Vagina (tissue), 2 donors: ENCODE measurements around the gene PDE10A. TPM values are rescaled to one million over a fixed set of nuclear protein-coding genes. Genes with fewer than 3 reads are reported as not detected.

ENCODE experiments used
- DNase-seq, 2 donors: peaks; one replicate each; pipeline ENCODE4 v3.0.0-alpha.2; 2017; ENCODE audit errors: extremely low spot score in 2 of 2
- H3K27ac ChIP-seq: fragments of 200-600 bp; sonication (generic); one replicate; pipeline ENCODE4 v1.5.1; 2019
- H3K27me3 ChIP-seq: fragments of 200-600 bp; sonication (generic); one replicate; pipeline ENCODE4 v1.5.1; 2019
- H3K36me3 ChIP-seq, 2 donors: fragments of 200-600 bp; sonication (generic); one replicate each; pipeline ENCODE4 v1.5.1; 2017 to 2019
- H3K4me1 ChIP-seq: fragments of 200-600 bp; sonication (generic); one replicate; pipeline ENCODE4 v1.5.1; 2019
- H3K4me3 ChIP-seq, 2 donors: fragments of 200-600 bp; sonication (generic); 1 replicate in 1 of 2; 2 replicates in 1 of 2; pipeline ENCODE4 v1.5.1; 2016 to 2019
- H3K9me3 ChIP-seq: fragments of 200-600 bp; sonication (generic); one replicate; pipeline ENCODE4 v1.5.1; 2019
- POLR2A ChIP-seq, 2 donors: fragments of 450-650 bp; IDR thresholded peaks; one replicate each; pipeline ENCODE4 v1.6.1; 2017; ENCODE audit warnings: antibody characterized with exemption in 2 of 2, mild to moderate bottlenecking in 2 of 2, moderate library complexity in 2 of 2
- POLR2AphosphoS5 ChIP-seq, 2 donors: sonication (generic); formaldehyde crosslinking; IDR thresholded peaks; one replicate each; pipeline ENCODE4 v1.9.0; 2017; ENCODE audit warnings: antibody characterized with exemption in 2 of 2, mild to moderate bottlenecking in 2 of 2, low read depth in 1 of 2; ENCODE audit not compliant: insufficient read depth in 1 of 2
- intact Hi-C: fragments of 100-400 bp; cut with DNase I; formaldehyde crosslinking; loops from one replicate; pipeline ENCODE4 v1.15.1; 2023
- total RNA-seq: library from RNA; depleted of rRNA; stranded (reverse); fragments of >200 nt; gene quantifications from one replicate; pipeline ENCODE4 v1.2.3, GENCODE V29; 2016
- TF ChIP-seq, protein P1 (sequence below), 3 experiments: fragments of 450-650 bp in 2 of 3; fragments of 200-600 bp in 1 of 3; sonication (generic) in 1 of 3; IDR thresholded peaks; one replicate each; pipeline ENCODE4 v1.5.1; 2017 to 2019; ENCODE audit warnings: antibody characterized with exemption in 3 of 3, mild to moderate bottlenecking in 2 of 3, moderate library complexity in 2 of 3

Gene PDE10A
- total RNA-seq, 1 donor from 2014 or later, result 15.0 TPM

DNA sequence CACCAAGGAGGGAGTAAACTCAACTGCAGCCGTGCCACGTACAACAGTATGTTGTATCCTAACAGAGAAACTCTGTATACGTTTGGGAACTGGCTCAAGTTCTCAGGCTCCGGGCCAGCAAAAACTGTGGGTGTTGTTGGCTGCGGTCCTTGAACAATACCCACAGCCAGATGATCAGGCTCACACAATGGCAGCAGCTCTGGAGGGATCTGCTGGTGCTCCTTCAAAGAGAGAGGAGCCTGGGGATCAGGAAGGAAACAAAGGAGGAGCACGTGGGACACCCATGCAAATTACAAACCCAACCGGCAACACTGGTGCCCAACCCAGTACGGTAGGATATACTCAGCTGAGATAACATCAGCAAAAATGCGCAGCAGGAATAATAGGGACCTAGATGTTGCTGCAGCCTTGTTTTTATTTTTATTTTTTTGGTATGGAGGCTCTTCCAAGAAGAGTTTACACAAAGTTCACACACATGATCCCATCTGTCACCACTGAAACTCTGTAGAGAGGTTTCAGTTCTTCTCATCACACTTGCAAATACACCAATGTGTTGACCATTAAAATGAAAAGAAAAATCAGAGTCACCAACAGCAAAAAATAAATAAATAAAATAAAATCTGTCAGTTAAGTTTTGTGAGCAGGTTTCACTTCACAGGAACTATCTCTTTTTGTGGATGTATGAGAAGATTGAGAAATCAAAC lies 41.2 kb upstream of the PDE10A start:
- Histone ChIP-seq H3K36me3 (no peaks in the 10 kb centered on the region), H3K9me3 (no peaks in the 10 kb centered on the region), H3K4me3 (no peak overlapping the region), H3K27me3 (no peaks in the 10 kb centered on the region), H3K4me1 (peaks cover 8% of the 10 kb centered on the region), H3K27ac (no peak overlapping the region)
- intact Hi-C loops, result no loop called here
- TF ChIP-seq, protein P1, sequence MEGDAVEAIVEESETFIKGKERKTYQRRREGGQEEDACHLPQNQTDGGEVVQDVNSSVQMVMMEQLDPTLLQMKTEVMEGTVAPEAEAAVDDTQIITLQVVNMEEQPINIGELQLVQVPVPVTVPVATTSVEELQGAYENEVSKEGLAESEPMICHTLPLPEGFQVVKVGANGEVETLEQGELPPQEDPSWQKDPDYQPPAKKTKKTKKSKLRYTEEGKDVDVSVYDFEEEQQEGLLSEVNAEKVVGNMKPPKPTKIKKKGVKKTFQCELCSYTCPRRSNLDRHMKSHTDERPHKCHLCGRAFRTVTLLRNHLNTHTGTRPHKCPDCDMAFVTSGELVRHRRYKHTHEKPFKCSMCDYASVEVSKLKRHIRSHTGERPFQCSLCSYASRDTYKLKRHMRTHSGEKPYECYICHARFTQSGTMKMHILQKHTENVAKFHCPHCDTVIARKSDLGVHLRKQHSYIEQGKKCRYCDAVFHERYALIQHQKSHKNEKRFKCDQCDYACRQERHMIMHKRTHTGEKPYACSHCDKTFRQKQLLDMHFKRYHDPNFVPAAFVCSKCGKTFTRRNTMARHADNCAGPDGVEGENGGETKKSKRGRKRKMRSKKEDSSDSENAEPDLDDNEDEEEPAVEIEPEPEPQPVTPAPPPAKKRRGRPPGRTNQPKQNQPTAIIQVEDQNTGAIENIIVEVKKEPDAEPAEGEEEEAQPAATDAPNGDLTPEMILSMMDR (IDR thresholded peaks at IDR 0.05), result no peak
- TF ChIP-seq POLR2AphosphoS5 (IDR thresholded peaks at IDR 0.05; ENCODE audit: insufficient read depth in 1 of 2, low read depth in 1 of 2) (no peak), POLR2A (IDR thresholded peaks at IDR 0.05) (no peak)
- no peak for DNase-seq

DNA sequence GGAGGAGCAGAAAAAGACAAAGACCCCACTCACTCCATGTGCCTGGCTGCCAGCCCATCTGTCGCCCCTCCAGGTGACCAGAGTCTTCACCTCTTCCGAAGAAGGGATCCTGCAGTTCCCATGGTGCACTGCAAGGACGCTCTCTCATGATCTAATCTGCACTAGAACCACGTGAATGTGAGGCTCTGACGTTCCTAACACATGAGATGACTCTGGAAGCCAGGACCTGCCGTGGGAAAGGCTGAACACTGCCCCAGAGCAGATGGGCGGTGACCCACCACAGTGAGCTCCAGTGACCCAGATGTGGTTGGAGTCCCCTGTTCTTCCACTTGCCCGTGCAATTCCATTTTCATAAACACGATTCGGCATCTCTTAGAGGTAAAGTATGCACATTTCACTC lies 39.6 kb upstream of the PDE10A start:
- intact Hi-C loops, result no loop called here
- no peak overlapping the region for H3K4me3 ChIP-seq
- TF ChIP-seq POLR2AphosphoS5 (IDR thresholded peaks at IDR 0.05; ENCODE audit: insufficient read depth in 1 of 2, low read depth in 1 of 2), result no peak
- TF ChIP-seq, protein P1 (IDR thresholded peaks at IDR 0.05), result no peak
- no peak for TF ChIP-seq POLR2A (IDR thresholded peaks at IDR 0.05)
- peaks cover 8% of the 10 kb centered on the region for H3K4me1 ChIP-seq
- no peak overlapping the region for H3K27ac ChIP-seq
- no peaks in the 10 kb centered on the region for H3K9me3 ChIP-seq
- H3K27me3 ChIP-seq, result no peaks in the 10 kb centered on the region
- no peak for DNase-seq
- H3K36me3 ChIP-seq, result no peaks in the 10 kb centered on the region

DNA sequence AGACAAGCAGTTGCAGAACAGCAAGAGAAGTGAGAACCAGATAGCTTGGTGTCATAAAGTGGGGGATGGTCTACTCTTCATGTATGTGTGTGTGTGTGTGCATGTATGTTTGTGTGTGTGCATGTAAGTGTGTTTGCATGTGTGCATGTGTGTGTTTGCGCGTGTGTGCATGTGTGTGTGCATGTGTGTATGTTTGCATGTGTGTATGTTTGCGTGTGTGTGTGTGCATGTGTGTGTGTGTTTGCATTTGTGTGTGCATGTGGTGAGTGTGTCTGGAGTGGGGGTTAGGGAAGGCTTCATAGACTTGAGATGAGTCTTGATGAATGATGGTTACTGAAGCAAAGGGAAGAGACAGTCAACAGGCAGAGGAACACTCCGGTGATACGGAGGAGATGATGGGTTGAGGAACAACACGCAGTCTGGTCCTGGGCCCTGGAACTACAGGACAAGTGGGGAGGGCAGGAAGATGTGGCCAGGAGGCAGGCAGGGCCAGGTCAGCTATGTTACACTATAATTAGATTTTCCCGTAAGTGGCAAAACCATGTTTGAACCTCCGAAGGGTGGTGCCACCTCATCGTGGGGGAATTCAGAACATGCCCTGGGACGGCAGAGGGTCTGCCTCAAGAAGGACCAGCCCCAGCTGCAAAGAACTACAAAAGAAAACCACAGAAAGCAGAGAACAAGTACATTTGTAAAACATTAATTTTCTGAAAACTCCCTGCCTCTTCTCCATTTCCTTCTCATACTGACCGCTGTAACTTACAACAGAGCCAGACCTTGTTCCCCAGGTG lies 38.7 kb upstream of the PDE10A start:
- Histone ChIP-seq H3K36me3 (no peaks in the 10 kb centered on the region), H3K4me3 (no peak overlapping the region), H3K9me3 (no peaks in the 10 kb centered on the region), H3K27ac (no peak overlapping the region), H3K4me1 (peaks cover 8% of the 10 kb centered on the region), H3K27me3 (no peaks in the 10 kb centered on the region)
- DNase-seq, result no peak
- intact Hi-C loops, result no loop called here
- TF ChIP-seq POLR2A (IDR thresholded peaks at IDR 0.05) (no peak), POLR2AphosphoS5 (IDR thresholded peaks at IDR 0.05; ENCODE audit: insufficient read depth in 1 of 2, low read depth in 1 of 2) (no peak)
- TF ChIP-seq, protein P1 (IDR thresholded peaks at IDR 0.05), result no peak

DNA sequence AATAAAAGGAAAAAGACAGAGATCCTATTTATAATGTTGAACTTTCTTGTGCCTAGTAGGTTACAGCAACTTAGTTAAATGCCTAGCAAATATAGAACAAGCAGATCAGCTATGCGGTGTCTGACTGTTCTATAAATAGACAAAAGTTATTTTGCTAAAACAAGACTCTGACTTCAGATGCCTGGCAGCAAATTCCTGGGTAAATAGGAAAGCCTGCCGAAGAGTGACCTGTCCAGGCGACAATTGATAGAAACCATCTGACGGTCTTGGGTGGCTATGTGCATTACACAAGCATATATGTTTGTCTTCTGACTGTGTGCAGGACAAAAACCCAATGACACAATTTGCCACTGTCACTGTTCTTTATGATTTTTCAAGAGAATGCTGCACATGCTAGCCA lies 38.0 kb upstream of the PDE10A start:
- no peaks in the 10 kb centered on the region for H3K36me3 ChIP-seq
- no peak overlapping the region for H3K27ac ChIP-seq
- no peaks in the 10 kb centered on the region for H3K9me3 ChIP-seq
- DNase-seq, result no peak
- TF ChIP-seq, protein P1 (IDR thresholded peaks at IDR 0.05), result no peak
- TF ChIP-seq POLR2A (IDR thresholded peaks at IDR 0.05), result no peak
- no peak for TF ChIP-seq POLR2AphosphoS5 (IDR thresholded peaks at IDR 0.05; ENCODE audit: insufficient read depth in 1 of 2, low read depth in 1 of 2)
- no peaks in the 10 kb centered on the region for H3K27me3 ChIP-seq
- H3K4me3 ChIP-seq, result no peak overlapping the region
- peaks cover 8% of the 10 kb centered on the region for H3K4me1 ChIP-seq
- intact Hi-C loops, result no loop called here

DNA sequence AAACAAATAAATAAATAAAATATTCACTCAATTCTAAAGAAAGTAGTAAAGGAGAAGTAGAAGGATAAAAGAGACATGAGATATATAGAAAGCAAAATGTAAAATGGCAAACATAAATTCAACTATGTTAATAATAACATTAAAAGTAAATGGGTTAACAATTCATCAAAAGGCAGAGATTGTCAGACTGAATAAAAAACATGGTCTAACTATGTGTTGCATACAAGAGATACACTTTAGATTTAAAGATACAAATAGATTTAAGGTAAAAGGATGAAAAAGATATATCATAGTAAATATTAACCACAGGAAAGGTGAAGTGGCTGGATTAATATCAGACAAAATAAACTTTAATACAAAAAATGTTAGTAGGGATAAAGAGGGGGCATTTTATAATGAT lies 35.8 kb upstream of the PDE10A start:
- Histone ChIP-seq H3K27ac (no peak overlapping the region), H3K4me1 (peaks cover 3% of the 10 kb centered on the region), H3K27me3 (no peaks in the 10 kb centered on the region), H3K4me3 (no peak overlapping the region), H3K9me3 (no peaks in the 10 kb centered on the region), H3K36me3 (no peaks in the 10 kb centered on the region)
- no peak for TF ChIP-seq POLR2A (IDR thresholded peaks at IDR 0.05)
- TF ChIP-seq POLR2AphosphoS5 (IDR thresholded peaks at IDR 0.05; ENCODE audit: insufficient read depth in 1 of 2, low read depth in 1 of 2), result no peak
- TF ChIP-seq, protein P1 (IDR thresholded peaks at IDR 0.05), result no peak
- DNase-seq, result no peak
- intact Hi-C loops, result no loop called here
